AG09309 (cell line): ENCODE measurements around the gene PDZD8.

Experiments used
- DNase-seq: peaks from one replicate; pipeline ENCODE4 v3.0.0-alpha.2; 2010; ENCODE audit warnings: low read depth
- H3K4me3 ChIP-seq: 2 replicates; pipeline ENCODE4 v1.5.1; 2011; ENCODE audit warnings: mild to moderate bottlenecking, low read depth, low read length, moderate library complexity; ENCODE audit not compliant: control insufficient read depth
- CTCF ChIP-seq: IDR thresholded peaks from 2 replicates; pipeline ENCODE4 v1.5.1; 2011; ENCODE audit warnings: mild to moderate bottlenecking, low read depth, low read length, inconsistent platforms; ENCODE audit not compliant: insufficient read depth, control insufficient read depth; ENCODE audit errors: missing control alignments

PDZD8 gene

GRCh38 chr10:117256910-117257309 is 118.3 kb downstream of the PDZD8 start:
- no peak overlapping the region for H3K4me3 ChIP-seq
- no peak for DNase-seq
- TF ChIP-seq CTCF, result no peak

- H3K4me3 ChIP-seq, result no peak overlapping the region
- TF ChIP-seq CTCF, result no peak
- no peak for DNase-seq
Measured at GRCh38 chr10:117255835-117256460, 119.3 kb downstream of the PDZD8 start.

- no peak for TF ChIP-seq CTCF
- H3K4me3 ChIP-seq, result no peak overlapping the region
- DNase-seq, result no peak
Measured at GRCh38 chr10:117254774-117255735, 120.2 kb downstream of the PDZD8 start.

- H3K4me3 ChIP-seq, result no peak overlapping the region
- no peak for TF ChIP-seq CTCF
- DNase-seq, result no peak
Measured at GRCh38 chr10:117254338-117254737, 120.9 kb downstream of the PDZD8 start.

GRCh38 chr10:117253908-117254307 is 121.3 kb downstream of the PDZD8 start:
- H3K4me3 ChIP-seq, result no peak overlapping the region
- no peak for TF ChIP-seq CTCF
- DNase-seq, result no peak

GRCh38 chr10:117250411-117250810 is 124.8 kb downstream of the PDZD8 start:
- DNase-seq, result no peak
- no peak overlapping the region for H3K4me3 ChIP-seq
- no peak for TF ChIP-seq CTCF
